Liver (tissue), 9 donors: ENCODE data around the gene IL24. TPM values are rescaled to one million over a fixed set of nuclear protein-coding genes. Genes with fewer than 3 reads are reported as not detected.

Experiments
- DNase-seq: peaks from one replicate; pipeline ENCODE4 v3.0.0-alpha.2; 2017; ENCODE audit warnings: low spot score
- H3K27ac ChIP-seq, 2 donors: one replicate each; pipeline ENCODE4 v1.7.0; 2013; ENCODE audit warnings: inconsistent platforms in 2 of 2, low read length in 2 of 2, control low read depth in 1 of 2, low read depth in 1 of 2, mild to moderate bottlenecking in 1 of 2
- H3K27me3 ChIP-seq, 4 donors: one replicate each; pipeline versions ENCODE4 v1.6.1 to v1.7.0; 2013; ENCODE audit warnings: low read length in 3 of 4, inconsistent platforms in 1 of 4, mild to moderate bottlenecking in 1 of 4, moderate library complexity in 1 of 4; ENCODE audit not compliant: control insufficient read depth in 4 of 4, insufficient read depth in 4 of 4
- H3K36me3 ChIP-seq, 4 donors: one replicate each; pipeline versions ENCODE4 v1.6.1 to v1.7.0; 2013; ENCODE audit warnings: low read length in 3 of 4, mild to moderate bottlenecking in 3 of 4, low read depth in 1 of 4, moderate library complexity in 1 of 4; ENCODE audit not compliant: control insufficient read depth in 4 of 4, insufficient read depth in 3 of 4
- H3K4me1 ChIP-seq, 4 donors: one replicate each; pipeline versions ENCODE4 v1.6.1 to v1.7.0; 2013; ENCODE audit warnings: low read length in 3 of 4, mild to moderate bottlenecking in 3 of 4, moderate library complexity in 1 of 4; ENCODE audit not compliant: control insufficient read depth in 4 of 4, insufficient read depth in 4 of 4
- H3K4me3 ChIP-seq, 3 donors: one replicate each; pipeline versions ENCODE4 v1.6.1 to v1.7.0; 2013; ENCODE audit warnings: low read length in 3 of 3, control low read depth in 1 of 3, low read depth in 1 of 3, mild to moderate bottlenecking in 1 of 3
- H3K9ac ChIP-seq, 2 donors: one replicate each; pipeline ENCODE4 v1.7.0; 2013; ENCODE audit warnings: low read length in 2 of 2, mild to moderate bottlenecking in 2 of 2, moderate library complexity in 2 of 2, control low read depth in 1 of 2, low read depth in 1 of 2
- H3K9me3 ChIP-seq, 4 donors: one replicate each; pipeline versions ENCODE4 v1.6.1 to v1.7.0; 2013; ENCODE audit warnings: low read length in 3 of 4; ENCODE audit not compliant: control insufficient read depth in 4 of 4
- ATF3 ChIP-seq: IDR thresholded peaks from 2 replicates; pipeline ENCODE4 v1.6.1; 2016; ENCODE audit warnings: antibody characterized with exemption
- CTCF ChIP-seq: fragments of 150-350 bp; IDR thresholded peaks from 2 replicates; pipeline ENCODE4 v1.5.1; 2017; ENCODE audit warnings: improper control_type of control experiment, low read depth, low read length; ENCODE audit not compliant: missing input control
- FOXA1 ChIP-seq: IDR thresholded peaks from 2 replicates; pipeline ENCODE4 v1.6.1; 2016; ENCODE audit warnings: antibody characterized with exemption
- FOXA2 ChIP-seq: IDR thresholded peaks from 2 replicates; pipeline ENCODE4 v1.6.1; 2016; ENCODE audit warnings: antibody characterized with exemption
- GABPA ChIP-seq, 2 donors: IDR thresholded peaks in 1 of 2; conservative IDR thresholded peaks in 1 of 2; 2 replicates each; pipeline ENCODE4 v1.6.1; 2016; ENCODE audit warnings: antibody characterized with exemption in 2 of 2, mild to moderate bottlenecking in 1 of 2, moderate library complexity in 1 of 2
- HNF4A ChIP-seq, 2 donors: conservative IDR thresholded peaks; 2 replicates each; pipeline ENCODE4 v1.6.1; 2016; ENCODE audit warnings: antibody characterized with exemption in 2 of 2, mild to moderate bottlenecking in 2 of 2
- JUND ChIP-seq, 2 donors: IDR thresholded peaks; 2 replicates each; pipeline ENCODE4 v1.6.1; 2016; ENCODE audit warnings: antibody characterized with exemption in 2 of 2
- MAX ChIP-seq: IDR thresholded peaks from 2 replicates; pipeline ENCODE4 v1.6.1; 2016; ENCODE audit warnings: antibody characterized with exemption
- REST ChIP-seq: IDR thresholded peaks from 2 replicates; pipeline ENCODE4 v1.6.1; 2016; ENCODE audit warnings: antibody characterized with exemption, mild to moderate bottlenecking
- RXRA ChIP-seq, 2 donors: IDR thresholded peaks; 2 replicates each; pipeline ENCODE4 v1.6.1; 2017 to 2018; ENCODE audit warnings: antibody characterized with exemption in 2 of 2, mild to moderate bottlenecking in 1 of 2
- SP1 ChIP-seq: IDR thresholded peaks from 2 replicates; pipeline ENCODE4 v1.6.1; 2018; ENCODE audit warnings: antibody characterized with exemption, mild to moderate bottlenecking
- TAF1 ChIP-seq: conservative IDR thresholded peaks from 2 replicates; pipeline ENCODE4 v1.6.1; 2016; ENCODE audit warnings: antibody characterized with exemption, mild to moderate bottlenecking
- WGBS: extraction: QIAGEN DNeasy Blood & Tissue Kit; methylation state at CpG from one replicate; pipeline ENCODE4 v1.1.7; 2013; 5-methylcytosine and 5-hydroxymethylcytosine counted together
- polyA plus RNA-seq, 2 donors: library from polyadenylated mRNA; stranded (reverse) in 1 of 2; unstranded in 1 of 2; fragments of 200-250 nt in 1 of 2; fragments of >200 nt in 1 of 2; fragmentation: Nextera tagmentation in 1 of 2; extraction: Ambion mirVana in 1 of 2; gene quantifications; one replicate each; pipeline versions ENCODE4 v1.2.1 to v1.2.3, GENCODE V29; 2013 to 2015
- total RNA-seq, 2 donors: library from RNA; depleted of rRNA; stranded (reverse); fragments of >200 nt; gene quantifications; one replicate each; pipeline ENCODE4 v1.2.3, GENCODE V29; 2014
- donor health status: healthy.
- donor health status: healthy.
- donor health status: healthy.
- donor health status: healthy.
- donor health status: healthy.

IL24 gene
- total and polyA plus RNA-seq, 4 donors: 0.13 TPM; not detected in 3

- TF ChIP-seq REST (no peak), RXRA (IDR thresholded peaks at IDR 0.05) (no peak), JUND (IDR thresholded peaks at IDR 0.05) (no peak), GABPA (IDR thresholded peaks at IDR 0.05 in 1 of 2, conservative IDR thresholded peaks at IDR 0.05 in 1 of 2) (no peak), MAX (no peak), FOXA2 (no peak), TAF1 (no peak), FOXA1 (no peak)
Observed at GRCh38 chr1:206929524-206929923, 32.3 kb downstream of the IL24 start (continued).

- no peak for DNase-seq
- TF ChIP-seq FOXA2 (no peak), ATF3 (no peak), HNF4A (conservative IDR thresholded peaks at IDR 0.05) (no peak), CTCF (no peak), MAX (no peak), REST (no peak), SP1 (no peak), JUND (IDR thresholded peaks at IDR 0.05) (no peak), TAF1 (no peak), GABPA (IDR thresholded peaks at IDR 0.05 in 1 of 2, conservative IDR thresholded peaks at IDR 0.05 in 1 of 2) (no peak)
Observed at GRCh38 chr1:206930210-206930798, 33.1 kb downstream of the IL24 start.

More at GRCh38 chr1:206930210-206930798, 33.1 kb downstream of the IL24 start:
- no peaks in the 10 kb centered on the region for H3K9me3 ChIP-seq
- H3K9ac ChIP-seq: no peak overlapping the region
- no peak overlapping the region for H3K27ac ChIP-seq
- peaks cover 0 to 5% (median under 1%) of the 10 kb centered on the region in 4 donors for H3K36me3 ChIP-seq
- no peaks in the 10 kb centered on the region for H3K27me3 ChIP-seq
- H3K4me1 ChIP-seq: peaks cover 0 to 2% (median 0%) of the 10 kb centered on the region in 4 donors
- 80% methylated on average over 17 of the region's 17 CpGs for WGBS
- no peak overlapping the region for H3K4me3 ChIP-seq
